Upper lobe of right lung (tissue), 1 donor: Measurements from ENCODE around the gene MAGIX. TPM values are rescaled to one million over a fixed set of nuclear protein-coding genes. Genes with fewer than 3 reads are reported as not detected.

Experiments used
- ATAC-seq: fragments of 200-7000 bp; cut with Tn5 transposase; one replicate; pipeline ENCODE4 v1.9.1; 2020; ENCODE audit warnings: mild to moderate bottlenecking, moderate library complexity
- DNase-seq: peaks from one replicate; pipeline ENCODE4 v3.0.0-alpha.2; 2020
- H3K27ac ChIP-seq: fragments of 200-600 bp; one replicate; pipeline ENCODE4 v1.8.0; 2022
- H3K27me3 ChIP-seq: fragments of 200-600 bp; one replicate; pipeline ENCODE4 v1.8.0; 2022; ENCODE audit warnings: mild to moderate bottlenecking
- H3K36me3 ChIP-seq: fragments of 200-600 bp; one replicate; pipeline ENCODE4 v1.8.0; 2022
- H3K4me1 ChIP-seq: fragments of 200-600 bp; one replicate; pipeline ENCODE4 v1.8.0; 2022
- H3K4me3 ChIP-seq: fragments of 200-600 bp; one replicate; pipeline ENCODE4 v1.8.0; 2022; ENCODE audit warnings: mild to moderate bottlenecking
- H3K9me3 ChIP-seq: fragments of 200-600 bp; one replicate; pipeline ENCODE4 v1.8.0; 2022
- CTCF ChIP-seq: fragments of 200-600 bp; IDR thresholded peaks from one replicate; pipeline ENCODE4 v1.8.0; 2022; ENCODE audit warnings: antibody characterized with exemption
- intact Hi-C: fragments of 100-400 bp; cut with DNase I; formaldehyde crosslinking; loops from one replicate; pipeline ENCODE4 v1.11.0; 2022
- total RNA-seq: library from RNA; stranded (reverse); fragmentation: NEBNext Ultra II Directional; extraction: Animal tissue kit (Norgen Biotek cat#: 25700); gene quantifications from one replicate; pipeline ENCODE4 v1.2.1, GENCODE V29; 2021
- donor health status: DM: no; HTN: yes; CAD: no; lungs with severe emphysema.

MAGIX gene
- total RNA-seq, 1 donor from 2014 or later = 7.1 TPM

GRCh38 chrX:49189606-49190005 is 27.0 kb downstream of the MAGIX start:
- intact Hi-C loops = no loop called here
- H3K4me3 ChIP-seq = peak overlapping the region; percentile 50
- no peak for TF ChIP-seq CTCF

GRCh38 chrX:49190821-49191573 is 28.4 kb downstream of the MAGIX start:
- intact Hi-C loops = no loop called here
- H3K27ac ChIP-seq = peak overlapping the region; percentile 81
- H3K9me3 ChIP-seq = no peaks in the 10 kb centered on the region
- DNase-seq = peak; percentile 93
- no peak for TF ChIP-seq CTCF
- peak overlapping the region; percentile 54 for H3K4me3 ChIP-seq
- ATAC-seq = peak; percentile 91
- no peaks in the 10 kb centered on the region for H3K27me3 ChIP-seq
- H3K4me1 ChIP-seq = no peaks in the 10 kb centered on the region
- H3K36me3 ChIP-seq = no peaks in the 10 kb centered on the region

More at GRCh38 chrX:49189606-49190005, 27.0 kb downstream of the MAGIX start:
- ATAC-seq = no peak
- no peaks in the 10 kb centered on the region for H3K9me3 ChIP-seq
- DNase-seq = no peak
- H3K27me3 ChIP-seq = no peaks in the 10 kb centered on the region
- H3K4me1 ChIP-seq = peaks cover 4% of the 10 kb centered on the region
- peak overlapping the region; percentile 81 for H3K27ac ChIP-seq
- H3K36me3 ChIP-seq = no peaks in the 10 kb centered on the region

GRCh38 chrX:49191574-49192011 is 29.0 kb downstream of the MAGIX start:
- peak overlapping the region; percentile 76 for H3K27ac ChIP-seq
- no peaks in the 10 kb centered on the region for H3K36me3 ChIP-seq
- H3K9me3 ChIP-seq = no peaks in the 10 kb centered on the region
- no peak for ATAC-seq
- intact Hi-C loops = no loop called here
- no peaks in the 10 kb centered on the region for H3K4me1 ChIP-seq
- TF ChIP-seq CTCF = no peak
- no peaks in the 10 kb centered on the region for H3K27me3 ChIP-seq
- DNase-seq = no peak
- H3K4me3 ChIP-seq = peak overlapping the region; percentile 54

DNA sequence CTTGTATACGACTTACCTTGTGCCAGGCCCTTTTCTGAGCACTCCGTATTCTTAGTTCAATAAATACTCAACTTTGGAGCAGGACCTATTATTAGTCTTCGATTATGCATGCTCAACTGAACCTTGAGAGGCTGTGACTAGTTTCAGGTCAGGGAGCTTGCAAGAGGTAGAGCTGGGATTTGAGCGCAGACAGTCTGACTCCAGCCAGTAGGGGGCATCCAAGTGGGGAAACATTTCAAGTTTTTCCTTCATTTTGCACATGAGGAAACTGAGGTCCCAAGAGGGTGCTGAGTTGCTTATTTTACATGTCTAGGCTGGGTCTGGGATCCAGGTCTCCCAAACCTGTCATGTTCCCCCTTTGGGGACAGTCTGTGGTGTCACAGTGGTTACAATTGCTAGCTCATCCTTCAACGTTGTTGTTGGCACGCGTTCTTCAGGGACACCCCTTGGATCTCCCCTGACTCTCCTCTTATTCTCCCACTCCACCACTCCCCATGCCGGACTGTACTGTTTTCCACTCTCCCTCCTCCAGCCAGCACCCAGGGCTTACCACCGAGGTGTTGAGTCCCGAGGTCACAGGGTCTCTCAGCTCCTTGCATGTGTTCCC is 30.3 kb downstream of the MAGIX start:
- intact Hi-C loops = no loop called here
- peak; percentile 51 for TF ChIP-seq CTCF
- H3K4me3 ChIP-seq = no peak overlapping the region

DNA sequence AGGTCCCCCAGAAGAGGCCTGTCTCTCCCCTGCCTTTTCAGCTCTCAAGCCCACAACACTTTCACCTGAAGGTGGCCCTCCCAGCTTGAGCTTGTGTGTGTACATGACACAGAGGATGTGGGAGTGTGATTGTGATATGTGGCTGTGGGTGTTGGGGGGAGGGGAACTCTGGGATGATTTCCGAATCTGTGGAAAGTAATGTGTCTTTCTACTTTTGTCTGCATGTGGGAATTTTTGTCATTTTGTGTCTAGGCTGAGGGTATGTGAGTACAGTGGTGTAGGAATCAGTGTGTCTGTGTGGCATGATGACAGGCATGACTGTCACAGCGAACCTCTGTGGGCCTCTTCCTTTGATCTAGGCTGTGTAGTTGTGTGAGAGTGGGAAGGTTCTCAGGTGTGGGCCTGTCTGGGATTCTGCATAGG is 31.0 kb downstream of the MAGIX start:
- H3K27me3 ChIP-seq = no peaks in the 10 kb centered on the region
- no peaks in the 10 kb centered on the region for H3K9me3 ChIP-seq
- H3K4me1 ChIP-seq = no peaks in the 10 kb centered on the region
- no peak overlapping the region for H3K4me3 ChIP-seq
- ATAC-seq (no peak), DNase-seq (no peak)
- H3K27ac ChIP-seq = no peak overlapping the region
- intact Hi-C loops = no loop called here
- TF ChIP-seq CTCF = no peak
- H3K36me3 ChIP-seq = no peaks in the 10 kb centered on the region

More for the DNA sequence above, 30.3 kb downstream of the MAGIX start:
- DNase-seq = no peak
- no peaks in the 10 kb centered on the region for H3K36me3 ChIP-seq
- no peak overlapping the region for H3K27ac ChIP-seq
- no peaks in the 10 kb centered on the region for H3K27me3 ChIP-seq
- no peaks in the 10 kb centered on the region for H3K9me3 ChIP-seq
- no peaks in the 10 kb centered on the region for H3K4me1 ChIP-seq
- no peak for ATAC-seq
